SU-DHL-6 (cell line): ENCODE measurements around the gene POLR3GL.

Experiments used
- CTCF ChIP-seq: fragments of 200-600 bp; sonication (generic); IDR thresholded peaks from one replicate; pipeline ENCODE4 v1.5.1; 2017; ENCODE audit warnings: antibody characterized with exemption, mild to moderate bottlenecking, low read length, moderate library complexity; ENCODE audit not compliant: insufficient read depth, poor library complexity, severe bottlenecking
- EZH2phosphoT487 ChIP-seq: fragments of 200-600 bp; sonication (generic), shearing (Covaris generic); conservative IDR thresholded peaks from 2 replicates; pipeline ENCODE4 v1.6.1; 2018; ENCODE audit warnings: mild to moderate bottlenecking, antibody characterized with exemption, low read length, moderate library complexity, mixed read lengths

- TF ChIP-seq CTCF, result no peak
- TF ChIP-seq EZH2phosphoT487, result no peak
These were observed 37.8 kb upstream of the POLR3GL start for GRCh38 chr1:145926686-145927062.
